Lower lobe of right lung (tissue), 2 donors: ENCODE measurements around the gene TACC3. TPM values are rescaled to one million over a fixed set of nuclear protein-coding genes. Genes with fewer than 3 reads are reported as not detected.

Experiments used
- ATAC-seq, 2 donors: fragments of 200-7000 bp; cut with Tn5 transposase; one replicate each; pipeline ENCODE4 v1.9.1; 2020 to 2022; ENCODE audit warnings: mild to moderate bottlenecking in 2 of 2, moderate library complexity in 2 of 2
- DNase-seq: peaks from one replicate; pipeline ENCODE4 v3.0.0-alpha.2; 2020
- H3K27ac ChIP-seq: fragments of 200-600 bp; one replicate; pipeline ENCODE4 v1.8.0; 2022
- H3K27me3 ChIP-seq: fragments of 200-600 bp; one replicate; pipeline ENCODE4 v1.8.0; 2022; ENCODE audit warnings: low read depth
- H3K36me3 ChIP-seq: fragments of 200-600 bp; one replicate; pipeline ENCODE4 v1.8.0; 2022; ENCODE audit warnings: mild to moderate bottlenecking
- H3K4me1 ChIP-seq: fragments of 200-600 bp; one replicate; pipeline ENCODE4 v1.8.0; 2022
- H3K4me3 ChIP-seq: fragments of 200-600 bp; one replicate; pipeline ENCODE4 v1.8.0; 2022; ENCODE audit warnings: mild to moderate bottlenecking
- H3K9me3 ChIP-seq: fragments of 200-600 bp; one replicate; pipeline ENCODE4 v1.8.0; 2022
- CTCF ChIP-seq: fragments of 200-600 bp; IDR thresholded peaks from one replicate; pipeline ENCODE4 v1.8.0; 2022; ENCODE audit warnings: antibody characterized with exemption, mild to moderate bottlenecking
- intact Hi-C: fragments of 100-400 bp; cut with DNase I; formaldehyde crosslinking; loops from one replicate; pipeline ENCODE4 v1.11.0; 2022
- total RNA-seq: library from RNA; stranded (reverse); fragmentation: NEBNext Ultra II Directional; extraction: Animal tissue kit (Norgen Biotek cat#: 25700); gene quantifications from one replicate; pipeline ENCODE4 v1.2.1, GENCODE V29; 2021
- donor health status: DM: no; HTN: yes; CAD: no; lungs with severe emphysema.

The TACC3 gene
- total RNA-seq, 1 donor from 2014 or later = 19.3 TPM

- DNase-seq (no peak), ATAC-seq (peak; percentile 3 to 32)
- TF ChIP-seq CTCF = no peak
- H3K4me3 ChIP-seq = peak overlapping the region; percentile 64
- H3K27me3 ChIP-seq = peaks cover 45% of the 10 kb centered on the region
- H3K9me3 ChIP-seq = no peaks in the 10 kb centered on the region
- no peak overlapping the region for H3K27ac ChIP-seq
- intact Hi-C loops = no loop called here
- no peaks in the 10 kb centered on the region for H3K36me3 ChIP-seq
- peaks cover 21% of the 10 kb centered on the region for H3K4me1 ChIP-seq
Observed at GRCh38 chr4:1793496-1793840, 72.1 kb downstream of the TACC3 start.

- peak overlapping the region; percentile 64 for H3K4me3 ChIP-seq
- intact Hi-C loops = no loop called here
- ATAC-seq (peak in 1 of 2 donors; percentile 13), DNase-seq (no peak)
- no peaks in the 10 kb centered on the region for H3K36me3 ChIP-seq
- no peak overlapping the region for H3K27ac ChIP-seq
- TF ChIP-seq CTCF = no peak
- no peaks in the 10 kb centered on the region for H3K9me3 ChIP-seq
- peaks cover 46% of the 10 kb centered on the region for H3K27me3 ChIP-seq
- H3K4me1 ChIP-seq = peaks cover 21% of the 10 kb centered on the region
Observed at GRCh38 chr4:1793940-1794808, 72.9 kb downstream of the TACC3 start.

Other genes with a start within 250 kb of the TACC3 start
- 1.7 TPM for gene FAM53A, start 37.2 kb upstream of the TACC3 start, total RNA-seq
- 31.6 TPM for gene SLBP, start 9.2 kb upstream of the TACC3 start, total RNA-seq
- gene TMEM129, start 198 bp upstream of the TACC3 start, total RNA-seq = 30.9 TPM
- gene FGFR3, start 71.8 kb downstream of the TACC3 start, total RNA-seq = 34.2 TPM
- gene LETM1, start 134.6 kb downstream of the TACC3 start, total RNA-seq = 33.6 TPM
- gene NSD2, start 149.9 kb downstream of the TACC3 start, total RNA-seq = 52.9 TPM